Right lobe of liver (tissue), 6 donors: ENCODE data around the gene ALCAM. TPM values are rescaled to one million over a fixed set of nuclear protein-coding genes. Genes with fewer than 3 reads are reported as not detected.
A peak's percentile ranks its signal among the peaks of the same experiment; 100 is the strongest.
"Not testable (repeated sequence)": the region's sequence is repeated elsewhere in the genome, so short reads cannot be mapped to it uniquely, and the experiment has no call there.

Experiments
- ATAC-seq, 4 donors: fragments of 200-7000 bp; cut with Tn5 transposase; one replicate each; pipeline ENCODE4 v1.9.1; 2020; ENCODE audit warnings: mild to moderate bottlenecking in 4 of 4, moderate library complexity in 4 of 4
- DNase-seq, 3 donors: peaks; one replicate each; pipeline ENCODE4 v3.0.0-alpha.2; 2020
- H3K27ac ChIP-seq, 3 donors: fragments of 200-600 bp; one replicate each; pipeline ENCODE4 v1.8.0; 2022
- H3K27me3 ChIP-seq, 2 donors: fragments of 200-600 bp; one replicate each; pipeline ENCODE4 v1.8.0; 2022
- H3K36me3 ChIP-seq, 4 donors: fragments of 200-600 bp; sonication (generic) in 1 of 4; one replicate each; pipeline versions ENCODE4 v1.5.1 to v1.8.0; 2017 to 2022; ENCODE audit warnings: control low read depth in 1 of 4
- H3K4me1 ChIP-seq, 4 donors: fragments of 200-600 bp; sonication (generic) in 1 of 4; one replicate each; pipeline versions ENCODE4 v1.5.1 to v1.8.0; 2017 to 2022; ENCODE audit warnings: control low read depth in 1 of 4
- H3K4me3 ChIP-seq, 3 donors: fragments of 200-600 bp; one replicate each; pipeline ENCODE4 v1.8.0; 2022
- H3K9me3 ChIP-seq, 4 donors: fragments of 200-600 bp; sonication (generic) in 1 of 4; one replicate each; pipeline versions ENCODE4 v1.5.1 to v1.8.0; 2017 to 2022; ENCODE audit warnings: control low read depth in 1 of 4
- POLR2A ChIP-seq: fragments of 450-650 bp; IDR thresholded peaks from one replicate; pipeline ENCODE4 v1.6.1; 2017; ENCODE audit warnings: antibody characterized with exemption, mild to moderate bottlenecking
- WGBS: methylation state at CpG from one replicate; pipeline ENCODE4 v1.1.6; 2018; ENCODE audit warnings: low coverage, low lambda C conversion rate; ENCODE audit not compliant: insufficient coverage; ENCODE audit errors: missing lambda C conversion rate; 5-methylcytosine and 5-hydroxymethylcytosine counted together
- intact Hi-C, 2 donors: fragments of 100-400 bp; cut with DNase I; formaldehyde crosslinking; loops; one replicate each; pipeline versions ENCODE4 v1.11.2 to v1.14.1; 2022
- total RNA-seq, 6 experiments: library from RNA; depleted of rRNA in 2 of 6; stranded (reverse); fragments of >200 nt in 2 of 6; fragmentation: NEBNext Ultra II Directional in 3 of 6; extraction: Animal tissue kit (Norgen Biotek cat#: 25700) in 3 of 6; gene quantifications; one replicate each; pipeline versions ENCODE4 v1.1.0 to v1.2.4, GENCODE V29; 2016 to 2023
- TF ChIP-seq, protein P1 (sequence below), 4 donors: fragments of 200-600 bp in 3 of 4; fragments of 450-650 bp in 1 of 4; IDR thresholded peaks; one replicate each; pipeline versions ENCODE4 v1.5.1 to v1.8.0; 2016 to 2022; ENCODE audit warnings: antibody characterized with exemption in 4 of 4, mild to moderate bottlenecking in 2 of 4
- donor health status: DM: no; HTN: yes; CAD: no.
- donor health status: DM: no; HTN: no; CAD: no.
- donor health status: DM: no; HTN: no; CAD: no.
- donor health status: DM: no; HTN: yes; CAD: no.
- donor health status: DM: no; HTN: yes; CAD: no.

The ALCAM gene
- total RNA-seq, 6 experiments from 2014 or later = 21.9 to 43.4 (median 34.5) TPM

DNA sequence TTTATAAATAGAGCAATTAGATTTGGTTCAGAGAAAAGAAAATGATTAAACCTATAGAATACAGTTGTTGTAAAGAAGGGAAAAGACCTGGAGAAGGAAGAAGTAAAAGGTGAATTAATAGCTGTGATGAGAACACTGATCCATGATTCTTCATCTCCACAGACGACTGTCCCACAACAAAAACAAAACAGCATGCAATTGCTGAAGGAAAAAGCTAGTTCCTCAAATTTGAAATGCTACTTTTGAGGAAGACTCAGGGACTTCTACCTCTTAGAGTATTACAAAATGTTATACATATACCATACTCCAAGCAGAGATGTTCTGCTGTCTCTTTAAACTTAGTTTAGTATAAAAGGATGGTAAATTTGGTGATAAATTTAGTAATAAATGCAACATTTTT, 21.5 kb downstream of the ALCAM start:
- TF ChIP-seq, protein P1, sequence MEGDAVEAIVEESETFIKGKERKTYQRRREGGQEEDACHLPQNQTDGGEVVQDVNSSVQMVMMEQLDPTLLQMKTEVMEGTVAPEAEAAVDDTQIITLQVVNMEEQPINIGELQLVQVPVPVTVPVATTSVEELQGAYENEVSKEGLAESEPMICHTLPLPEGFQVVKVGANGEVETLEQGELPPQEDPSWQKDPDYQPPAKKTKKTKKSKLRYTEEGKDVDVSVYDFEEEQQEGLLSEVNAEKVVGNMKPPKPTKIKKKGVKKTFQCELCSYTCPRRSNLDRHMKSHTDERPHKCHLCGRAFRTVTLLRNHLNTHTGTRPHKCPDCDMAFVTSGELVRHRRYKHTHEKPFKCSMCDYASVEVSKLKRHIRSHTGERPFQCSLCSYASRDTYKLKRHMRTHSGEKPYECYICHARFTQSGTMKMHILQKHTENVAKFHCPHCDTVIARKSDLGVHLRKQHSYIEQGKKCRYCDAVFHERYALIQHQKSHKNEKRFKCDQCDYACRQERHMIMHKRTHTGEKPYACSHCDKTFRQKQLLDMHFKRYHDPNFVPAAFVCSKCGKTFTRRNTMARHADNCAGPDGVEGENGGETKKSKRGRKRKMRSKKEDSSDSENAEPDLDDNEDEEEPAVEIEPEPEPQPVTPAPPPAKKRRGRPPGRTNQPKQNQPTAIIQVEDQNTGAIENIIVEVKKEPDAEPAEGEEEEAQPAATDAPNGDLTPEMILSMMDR (IDR thresholded peaks at IDR 0.05) = no peak
- no peak for TF ChIP-seq POLR2A
- 12% methylated on average over 1 of the region's 1 CpG for WGBS
- Histone ChIP-seq H3K9me3 (no peaks in the 10 kb centered on the region), H3K4me1 (peaks cover 0 to 21% (median 2%) of the 10 kb centered on the region in 4 donors), H3K36me3 (no peaks in the 10 kb centered on the region), H3K27me3 (no peaks in the 10 kb centered on the region), H3K27ac (peak overlapping the region in 1 of 3 donors; percentile 54), H3K4me3 (no peak overlapping the region)
- intact Hi-C loops = no loop called here
- no peak for ATAC-seq
- DNase-seq = no peak

GRCh38 chr3:105389759-105390158, 23.1 kb downstream of the ALCAM start:
- H3K27ac ChIP-seq, ATAC-seq, H3K9me3 ChIP-seq, H3K27me3 ChIP-seq, H3K4me3 ChIP-seq, DNase-seq, H3K36me3 ChIP-seq, intact Hi-C loops: not testable (repeated sequence)
- 100% methylated on average over 1 of the region's 1 CpG for WGBS
- H3K4me1 ChIP-seq = peaks cover 0 to 21% (median 2%) of the 10 kb centered on the region in 4 donors

DNA sequence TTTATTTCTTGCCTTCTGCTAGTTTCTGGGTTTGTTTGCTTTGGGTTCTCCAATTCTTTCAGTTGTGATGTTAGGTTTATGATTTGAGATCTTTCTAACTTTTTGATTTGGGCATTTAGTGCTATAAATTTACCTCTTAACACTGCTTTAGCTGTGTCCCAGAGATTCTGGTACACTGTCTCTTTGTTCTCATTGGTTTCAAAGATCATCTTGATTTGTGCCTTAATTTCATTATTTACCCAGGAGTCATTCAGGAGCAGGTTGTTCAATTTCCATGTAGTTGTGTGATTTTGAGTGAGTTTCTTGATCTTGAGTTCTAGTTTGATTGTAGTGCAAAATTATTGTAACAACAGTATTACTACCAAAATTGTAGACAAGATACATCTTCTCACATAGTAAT, 25.9 kb downstream of the ALCAM start:
- H3K36me3 ChIP-seq, H3K4me1 ChIP-seq, H3K4me3 ChIP-seq, DNase-seq, H3K27ac ChIP-seq, H3K27me3 ChIP-seq, H3K9me3 ChIP-seq, ATAC-seq, intact Hi-C loops: not testable (repeated sequence)

- 79% methylated on average over 7 of the region's 7 CpGs for WGBS
- ATAC-seq (no peak), DNase-seq (no peak)
- Histone ChIP-seq H3K36me3 (no peaks in the 10 kb centered on the region), H3K27me3 (no peaks in the 10 kb centered on the region), H3K4me3 (no peak overlapping the region), H3K27ac (no peak overlapping the region), H3K9me3 (no peaks in the 10 kb centered on the region), H3K4me1 (peaks cover 0 to 9% (median 0%) of the 10 kb centered on the region in 4 donors)
- TF ChIP-seq POLR2A = no peak
- TF ChIP-seq, protein P1 (IDR thresholded peaks at IDR 0.05) = no peak
- intact Hi-C loops = no loop called here
Observed at GRCh38 chr3:105394177-105394576, 27.5 kb downstream of the ALCAM start.

DNA sequence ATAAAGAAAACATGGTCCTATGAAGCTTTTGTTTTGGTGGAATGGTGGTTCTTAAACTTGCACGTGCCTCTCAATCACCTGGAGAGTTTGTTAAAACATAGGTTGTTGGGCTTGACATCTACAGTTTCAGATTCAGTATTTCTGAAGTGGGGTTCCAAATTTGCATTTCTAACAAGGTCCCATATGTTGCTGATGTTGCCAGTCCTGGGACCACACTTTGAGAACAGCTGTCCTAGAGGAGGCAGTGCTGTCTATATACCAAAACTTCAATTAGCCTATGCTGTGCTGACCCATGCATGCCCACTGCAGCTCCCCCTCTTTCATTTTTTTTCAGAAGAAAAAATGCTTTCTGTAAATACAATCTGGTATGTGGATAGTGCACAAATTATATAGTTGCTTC, 31.3 kb downstream of the ALCAM start:
- intact Hi-C loops = no loop called here
- Histone ChIP-seq H3K36me3 (no peaks in the 10 kb centered on the region), H3K9me3 (no peaks in the 10 kb centered on the region), H3K4me1 (peaks cover 0 to 13% (median 0%) of the 10 kb centered on the region in 4 donors), H3K27me3 (no peaks in the 10 kb centered on the region), H3K4me3 (no peak overlapping the region), H3K27ac (no peak overlapping the region)
- no peak for TF ChIP-seq POLR2A
- TF ChIP-seq, protein P1 (IDR thresholded peaks at IDR 0.05) = no peak
- ATAC-seq (no peak), DNase-seq (no peak)
- 80% methylated on average over 1 of the region's 1 CpG for WGBS

GRCh38 chr3:105398437-105398836, 31.7 kb downstream of the ALCAM start:
- no peak for TF ChIP-seq POLR2A
- TF ChIP-seq, protein P1 (IDR thresholded peaks at IDR 0.05) = no peak
- H3K36me3 ChIP-seq = peaks cover 0 to 2% (median 0%) of the 10 kb centered on the region in 4 donors
- ATAC-seq (no peak), DNase-seq (no peak)
- H3K4me3 ChIP-seq = no peak overlapping the region
- H3K4me1 ChIP-seq = peaks cover 0 to 13% (median 0%) of the 10 kb centered on the region in 4 donors
- H3K9me3 ChIP-seq = no peaks in the 10 kb centered on the region
- no peaks in the 10 kb centered on the region for H3K27me3 ChIP-seq
- H3K27ac ChIP-seq = no peak overlapping the region
- intact Hi-C loops = no loop called here
